GM19023 (cell line): Measurements from ENCODE around the gene CAPZA1.
A peak's percentile ranks its signal among the peaks of the same experiment; 100 is the strongest.
"Not testable (repeated sequence)": the region's sequence is repeated elsewhere in the genome, so short reads cannot be mapped to it uniquely, and the experiment has no call there.

Experiments
- ATAC-seq: cut with Tn5 transposase; IDR thresholded peaks from one replicate; pipeline ENCODE4 v1.9.1; 2021; ENCODE audit warnings: mild to moderate bottlenecking, moderate library complexity; ENCODE audit not compliant: unreplicated experiment

The CAPZA1 gene

DNA sequence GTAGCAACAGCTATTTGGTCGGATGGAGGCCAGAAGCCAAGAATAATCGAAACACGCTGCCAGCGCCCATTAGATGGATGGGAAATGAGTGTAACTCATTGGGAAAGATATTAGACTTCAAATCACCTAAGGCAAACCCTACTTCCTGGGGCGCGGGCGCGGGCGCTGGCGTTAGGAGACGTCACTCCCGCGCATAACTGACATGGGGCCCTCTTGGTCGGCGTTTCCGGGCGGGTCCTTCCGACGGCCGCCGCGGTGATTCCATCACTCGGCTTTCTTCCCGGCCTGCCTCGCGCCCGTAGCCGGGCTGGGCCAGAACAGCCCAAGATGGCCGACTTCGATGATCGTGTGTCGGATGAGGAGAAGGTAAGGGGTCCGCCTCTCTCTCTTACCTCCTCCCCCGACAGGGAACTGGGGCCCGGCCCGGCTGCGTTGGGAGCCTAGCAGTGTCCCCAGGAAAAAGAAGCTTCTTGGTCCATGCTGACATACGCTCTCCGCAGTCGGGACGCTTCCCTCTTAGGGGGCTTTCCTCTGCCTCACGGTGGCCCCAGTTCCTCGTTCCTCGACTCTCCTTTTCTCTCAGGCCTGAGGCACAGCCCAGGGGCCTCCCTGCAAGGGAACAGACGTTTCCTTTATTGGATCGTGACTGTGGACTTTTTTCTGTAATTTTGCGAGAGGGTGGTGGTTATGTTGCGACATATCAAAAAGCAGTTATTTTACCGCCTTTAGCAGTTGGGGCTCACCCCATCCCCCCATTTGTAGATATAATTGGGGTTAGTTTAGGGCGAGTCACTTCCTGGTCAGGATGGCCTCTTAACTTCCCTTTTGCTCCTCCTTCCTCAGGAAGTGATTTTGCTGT lies at the start of gene CAPZA1:
Gene CAPZA1, plus strand, starts transcription at position 315 of the 859 bp plus-strand sequence. Its CDS starts 13 bp downstream, at position 328.
- peak; percentile 86 for ATAC-seq

DNA sequence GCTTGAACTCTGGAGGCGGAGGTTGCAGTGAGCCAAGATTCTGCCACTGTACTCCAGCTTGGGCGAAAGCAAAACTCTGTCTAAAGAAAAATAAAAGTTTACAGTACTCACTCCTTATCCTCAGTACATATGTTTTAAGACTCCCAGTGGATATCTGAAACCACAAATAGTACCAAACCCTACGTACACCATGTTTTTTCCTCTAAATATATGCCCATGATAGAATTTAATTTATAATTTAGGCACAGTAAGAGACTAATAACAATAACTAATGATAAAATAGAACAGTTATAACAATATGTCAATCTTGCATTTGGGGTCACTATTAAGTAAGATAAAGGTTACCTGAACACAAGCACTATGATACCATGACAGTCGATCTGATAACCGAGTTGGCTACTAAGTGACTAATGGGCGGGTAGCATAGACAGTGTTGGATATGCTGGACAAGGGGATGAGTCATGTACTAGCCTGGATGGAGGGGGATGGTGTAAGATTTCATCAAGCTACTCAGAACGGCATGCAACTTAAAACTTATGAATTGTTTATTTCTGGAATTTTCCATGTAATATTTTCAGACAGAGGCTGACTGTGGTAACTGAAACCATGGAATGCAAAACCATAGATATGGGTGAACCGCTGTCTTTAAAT lies 44.4 kb upstream of the CAPZA1 start:
- ATAC-seq: no peak

DNA sequence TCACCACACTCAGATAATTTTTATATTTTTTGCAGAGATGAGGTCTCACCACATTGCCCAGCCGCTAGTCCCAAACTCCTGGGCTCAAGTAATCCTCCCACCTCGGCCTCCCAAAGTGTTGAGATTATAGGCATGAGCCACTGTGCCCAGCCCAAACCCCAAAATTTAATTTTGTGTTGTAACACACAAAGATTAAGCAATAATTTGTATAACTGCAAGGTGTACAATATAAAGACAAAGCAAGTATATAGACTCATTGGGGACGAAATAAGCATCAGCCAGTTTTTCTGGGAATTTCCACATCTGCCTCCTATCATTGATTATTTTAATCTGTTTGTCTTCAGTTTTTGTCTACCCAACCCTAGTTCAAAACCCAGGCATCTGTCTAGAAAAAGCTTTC lies 43.4 kb upstream of the CAPZA1 start:
- ATAC-seq: no peak

DNA sequence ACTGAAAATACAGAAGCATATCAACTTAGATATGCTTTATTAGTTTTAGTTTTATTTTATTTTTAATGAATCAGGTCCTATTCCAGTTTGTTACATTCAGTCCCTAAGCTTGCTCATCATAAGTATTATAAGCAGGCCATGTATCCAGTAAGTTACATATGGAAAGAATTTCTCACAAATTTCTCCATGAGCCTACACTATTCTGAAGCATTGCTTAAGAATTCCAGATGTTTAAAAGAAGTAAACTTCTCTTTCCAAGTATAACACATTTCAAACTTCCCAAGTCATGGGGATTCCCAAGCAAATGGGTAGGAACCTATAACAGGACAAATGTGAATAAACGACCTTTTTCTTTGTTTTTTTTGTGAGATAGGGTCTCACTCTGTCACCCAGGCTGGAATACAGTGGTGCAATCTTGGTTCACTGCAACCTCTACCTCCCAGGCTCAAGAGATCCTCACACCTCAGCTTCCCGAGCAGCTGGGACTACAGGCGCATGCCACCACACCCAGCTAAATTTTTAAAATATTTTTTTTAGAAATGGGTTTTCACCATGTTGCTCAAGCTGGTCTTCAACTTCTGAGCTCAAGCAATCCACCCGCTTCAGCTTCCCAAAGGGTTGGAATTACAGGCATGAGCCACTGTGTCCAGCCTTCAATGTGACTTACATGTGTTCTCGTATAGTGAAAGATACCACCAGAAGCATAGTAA lies 39.7 kb upstream of the CAPZA1 start:
- no peak for ATAC-seq

DNA sequence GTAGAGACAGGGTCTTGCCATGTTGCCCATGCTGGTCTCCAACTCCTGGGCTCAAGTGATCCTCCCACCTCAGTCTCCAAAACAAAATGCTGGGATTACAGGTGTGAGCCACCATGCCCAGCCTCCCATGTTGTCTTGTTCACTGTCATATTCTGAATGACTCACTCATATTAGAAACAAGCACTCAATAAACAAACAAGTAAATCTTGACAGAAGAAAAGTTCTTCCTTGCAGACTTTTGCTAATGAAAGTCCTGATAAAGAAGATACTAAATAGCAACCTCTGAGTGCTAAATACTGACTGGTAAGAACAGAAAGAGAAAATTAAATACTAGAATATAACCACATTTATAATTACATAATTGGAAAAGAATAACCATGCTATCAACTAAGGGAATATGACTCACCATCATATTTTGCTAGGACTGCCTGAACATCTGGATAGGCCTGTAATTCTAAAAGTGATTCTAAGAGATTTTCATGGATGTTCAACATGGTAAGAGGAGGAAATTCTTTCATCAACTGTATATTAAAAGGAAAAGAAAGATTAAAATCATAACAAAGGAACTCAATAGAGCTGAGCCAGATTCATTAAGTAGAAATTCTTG lies 37.9 kb upstream of the CAPZA1 start:
- no peak for ATAC-seq

DNA sequence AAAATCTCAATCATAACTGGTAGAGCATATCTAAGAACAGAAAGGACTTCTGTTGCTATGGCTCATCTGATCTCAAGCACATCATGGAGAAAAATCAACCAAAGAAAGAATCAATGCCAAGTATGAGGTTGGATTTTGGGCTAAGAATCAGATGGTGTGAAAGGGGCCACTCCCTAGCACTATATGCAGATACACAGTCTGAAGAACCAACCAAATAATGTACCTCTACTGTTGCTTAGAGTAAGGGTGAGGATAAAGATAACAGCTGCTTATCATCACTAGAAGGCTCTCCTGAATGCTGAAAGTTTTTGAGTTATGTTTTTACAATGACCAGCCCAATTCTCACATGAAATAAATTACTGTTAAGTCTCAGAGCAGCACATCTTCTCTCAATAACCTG lies 36.3 kb upstream of the CAPZA1 start:
- no peak for ATAC-seq

DNA sequence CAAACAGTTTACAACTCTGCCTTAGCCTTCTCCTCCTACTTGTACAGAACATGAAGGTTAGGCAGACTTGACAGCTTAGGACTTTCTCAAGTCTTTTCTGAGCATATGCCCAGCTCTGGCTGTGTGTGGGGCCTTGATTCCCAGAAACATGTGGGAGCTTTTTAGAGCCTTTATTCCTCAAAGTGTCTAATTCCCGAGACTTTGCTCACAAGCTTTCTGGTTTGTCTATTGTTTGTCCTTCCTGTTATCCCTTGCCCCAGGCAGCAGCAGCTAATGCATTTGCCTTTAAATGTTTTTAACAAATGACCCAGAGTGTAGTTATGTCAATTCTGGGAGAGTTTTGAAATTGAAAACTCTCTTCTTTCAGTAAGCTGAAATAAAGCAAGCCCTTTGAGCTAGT lies 29.9 kb upstream of the CAPZA1 start:
- no peak for ATAC-seq

DNA sequence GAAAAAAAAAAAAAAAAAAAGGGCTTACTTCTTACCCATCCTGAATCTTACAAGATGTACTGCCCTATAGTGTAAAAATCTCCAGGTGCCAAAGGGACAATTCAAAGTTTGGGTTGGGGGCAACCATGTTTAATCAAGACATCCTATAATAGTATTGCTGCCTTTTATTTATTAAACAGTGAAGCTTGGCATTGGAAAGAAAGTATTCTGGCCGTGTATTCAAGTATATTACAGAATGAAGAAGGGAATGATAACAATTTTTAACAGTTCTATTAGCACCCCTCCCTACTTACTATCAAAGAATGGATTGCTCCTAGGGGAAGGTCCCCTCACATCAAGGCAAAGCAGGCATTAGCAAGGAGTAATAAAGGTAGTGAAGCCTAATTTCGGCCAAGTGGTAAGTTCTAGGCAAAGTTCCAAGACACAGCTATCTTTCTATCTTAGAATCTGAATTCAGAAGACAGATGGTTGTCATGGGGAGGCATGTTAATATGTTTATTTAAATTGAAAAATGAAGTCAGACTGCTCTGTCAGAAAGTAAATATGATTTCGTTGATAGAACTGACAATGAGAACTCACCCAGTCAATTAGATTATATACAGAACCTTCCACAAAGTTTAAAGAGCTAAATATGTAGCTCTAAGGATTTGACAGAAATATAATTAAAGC lies 25.3 kb upstream of the CAPZA1 start:
- no peak for ATAC-seq

DNA sequence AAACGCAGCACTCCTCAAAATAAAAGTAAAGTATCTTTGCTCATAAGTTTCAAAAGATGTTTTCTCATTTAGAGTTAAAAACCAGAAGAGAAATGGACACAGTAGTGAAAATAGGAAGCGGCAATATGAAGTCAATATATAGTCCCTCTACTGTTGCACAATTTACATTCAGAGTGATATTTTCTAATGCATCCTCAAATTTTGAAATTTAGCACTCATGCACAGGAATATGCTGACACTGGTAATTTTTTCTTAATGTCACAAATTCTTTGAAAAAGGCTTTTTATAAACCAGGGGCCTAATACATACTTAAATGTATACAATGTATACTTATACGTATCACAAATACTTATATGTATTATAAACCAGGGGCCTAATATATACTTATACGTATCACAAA lies 20.2 kb upstream of the CAPZA1 start:
- no peak for ATAC-seq

DNA sequence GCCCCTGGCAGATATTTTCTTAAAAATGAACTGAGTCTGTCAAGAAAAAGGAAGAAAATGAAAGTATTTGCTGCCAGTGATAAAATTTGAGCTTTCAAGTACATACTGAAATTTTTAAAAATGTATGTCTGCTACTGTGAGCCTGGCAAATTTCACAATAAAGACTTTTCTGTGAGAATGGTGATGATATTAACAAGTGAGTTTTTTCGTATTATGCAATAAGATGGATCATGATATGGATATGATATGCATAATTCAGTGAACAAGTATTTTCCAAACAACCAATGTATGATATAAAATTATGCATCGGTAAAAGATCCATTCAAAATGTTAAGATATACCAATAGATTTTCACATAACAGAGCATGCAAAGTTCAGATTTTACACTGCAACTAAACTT lies 16.6 kb upstream of the CAPZA1 start:
- no peak for ATAC-seq

DNA sequence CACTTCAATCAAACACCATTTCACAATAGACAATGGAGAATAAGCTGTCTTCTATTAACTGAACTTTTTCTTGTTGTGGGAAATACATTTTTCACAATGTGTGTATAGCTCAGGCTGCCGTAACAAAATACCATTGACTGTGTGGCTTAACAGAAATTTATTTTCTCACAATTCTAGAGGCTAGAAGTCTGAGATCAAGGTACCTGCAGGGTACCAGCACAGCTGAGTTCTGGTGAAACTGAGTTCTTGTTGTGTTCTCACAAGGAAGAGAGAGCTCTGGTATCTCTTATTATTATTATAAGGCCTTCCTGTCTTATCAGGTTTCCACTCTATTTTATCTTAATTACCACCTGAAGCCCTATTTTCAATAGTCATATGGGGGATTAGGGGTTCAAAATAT lies 16.1 kb upstream of the CAPZA1 start:
- no peak for ATAC-seq

DNA sequence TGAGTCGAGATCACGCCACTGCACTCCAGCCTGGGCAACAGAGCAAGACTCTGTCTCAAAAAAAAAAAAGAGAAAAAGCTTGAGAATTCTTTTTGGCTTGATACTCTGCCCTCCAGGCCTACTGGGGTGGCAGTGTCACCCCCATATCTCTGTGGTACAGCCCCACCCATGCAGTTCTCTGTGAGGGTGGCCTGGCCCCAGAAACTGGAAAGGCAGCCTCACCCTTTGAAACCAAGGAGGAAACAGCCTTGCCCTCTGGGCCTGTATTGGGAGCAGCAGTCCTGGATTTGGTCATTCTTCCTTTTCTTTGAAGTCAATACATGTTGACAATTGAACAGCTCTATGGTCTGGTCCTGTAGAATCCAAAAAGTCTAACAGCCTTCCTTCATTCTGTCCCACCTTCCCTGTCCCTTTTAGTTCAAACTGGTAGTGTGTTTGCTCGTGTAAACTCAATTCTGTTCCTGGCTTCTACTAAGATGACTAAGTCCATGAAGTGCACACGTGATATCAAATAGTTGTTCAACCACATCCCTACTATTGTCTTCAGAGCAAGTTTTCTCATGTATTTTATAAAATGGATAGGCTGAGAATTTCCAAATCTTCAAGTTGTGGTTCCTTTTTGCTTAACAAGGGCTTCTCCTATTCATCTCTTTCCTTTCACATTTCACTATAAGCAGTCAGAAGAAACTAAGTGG lies 13.9 kb upstream of the CAPZA1 start:
- ATAC-seq: no peak

DNA sequence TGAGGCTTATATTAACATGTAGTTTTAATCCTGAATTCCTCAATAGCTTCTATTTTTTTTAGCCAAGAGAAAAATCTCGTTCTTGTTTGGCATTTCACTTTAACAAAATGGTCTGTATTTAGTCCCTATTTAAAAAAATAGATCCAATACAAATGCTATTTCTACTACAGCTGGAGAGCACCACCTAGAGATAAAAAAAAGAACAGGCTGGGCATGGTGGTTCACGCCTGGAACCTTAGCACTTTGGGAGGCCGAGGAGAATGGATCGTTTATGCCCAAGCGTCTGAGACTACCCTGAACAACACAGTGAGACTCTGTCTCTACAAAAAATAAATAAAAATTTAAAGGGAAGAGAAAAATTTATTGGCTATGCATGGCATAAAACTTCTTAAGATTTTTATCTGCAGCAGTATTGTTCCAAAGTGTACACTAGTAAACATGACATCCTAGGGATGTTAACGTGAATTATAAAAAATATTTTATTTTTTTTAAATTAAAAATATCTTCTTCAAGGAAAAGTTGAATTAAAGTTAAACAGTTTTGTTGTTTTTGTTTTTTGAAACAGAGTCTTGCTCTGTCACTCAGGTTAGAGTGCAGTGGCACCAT lies 5.1 kb upstream of the CAPZA1 start:
- no peak for ATAC-seq

DNA sequence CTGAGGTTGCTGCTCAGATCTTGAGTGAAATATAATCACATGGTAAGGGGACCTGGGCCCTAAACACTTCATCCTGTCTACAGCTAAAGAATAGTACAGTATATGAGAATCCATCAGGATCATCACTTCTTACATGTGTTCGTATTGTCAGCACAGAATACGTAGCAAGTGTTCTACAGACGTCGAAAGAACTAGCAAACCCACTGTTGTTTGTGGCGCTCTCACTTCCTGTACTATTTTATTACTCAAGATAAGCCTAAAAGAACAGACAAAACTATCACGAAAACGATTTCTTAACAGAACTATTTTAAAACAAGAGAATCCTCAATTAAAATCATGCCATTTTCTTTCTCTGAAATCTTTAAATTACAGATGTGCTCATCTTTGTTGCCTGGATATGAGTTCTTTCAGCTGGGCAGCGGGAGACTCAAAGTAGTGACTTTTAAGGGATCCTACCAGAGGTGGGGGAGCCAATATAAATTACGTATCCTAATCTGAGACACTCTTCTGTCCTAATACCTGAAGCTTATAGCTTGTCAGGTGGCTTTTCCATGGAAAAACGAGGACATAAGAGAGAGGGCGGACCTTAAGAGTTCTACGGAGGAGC lies 1.4 kb upstream of the CAPZA1 start:
- no peak for ATAC-seq

DNA sequence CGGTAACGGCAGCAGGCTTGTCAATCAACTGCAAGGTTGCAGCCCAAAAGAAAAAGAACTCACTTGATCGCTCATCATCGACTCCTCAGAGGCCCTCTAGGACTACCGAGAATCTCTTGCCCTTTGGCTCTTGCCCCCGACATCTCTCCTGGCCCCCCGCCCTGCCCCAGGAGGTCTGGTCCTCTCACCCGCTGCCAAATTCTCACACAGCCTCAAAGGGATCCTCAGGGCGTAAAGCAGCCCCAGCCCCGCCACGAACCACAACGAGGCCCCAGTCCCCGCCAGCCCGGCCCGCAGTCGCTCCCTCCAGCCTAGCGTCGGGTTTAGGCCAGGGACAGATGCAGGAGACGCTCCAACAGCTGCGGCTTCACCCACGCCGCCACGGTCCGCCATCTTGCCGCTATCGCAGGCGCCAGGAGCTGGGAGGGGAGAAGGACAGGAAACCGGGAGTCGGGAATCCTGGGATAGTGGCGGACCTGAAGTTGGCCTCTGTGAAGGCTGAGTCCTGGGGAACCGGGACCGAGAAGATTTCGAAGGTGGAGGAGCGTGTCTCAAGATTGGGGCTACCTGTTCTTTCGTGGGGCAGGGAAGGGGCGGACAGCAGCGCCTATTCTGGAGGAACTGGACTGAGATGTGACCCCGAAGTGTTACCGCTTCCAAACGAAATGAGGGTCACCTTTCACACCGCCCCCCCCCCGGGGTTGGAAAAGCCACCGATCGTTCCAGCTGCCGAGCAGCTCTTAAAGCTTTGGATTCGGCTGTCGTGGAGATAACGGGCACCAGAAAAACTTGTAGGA lies 713 bp upstream of the CAPZA1 start, which contains the start of gene ST7L:
Gene ST7L, minus strand, starts transcription at position 421 of the 797 bp plus-strand sequence. Its CDS starts 28 bp downstream, at position 393.
- peak; percentile 30 for ATAC-seq

DNA sequence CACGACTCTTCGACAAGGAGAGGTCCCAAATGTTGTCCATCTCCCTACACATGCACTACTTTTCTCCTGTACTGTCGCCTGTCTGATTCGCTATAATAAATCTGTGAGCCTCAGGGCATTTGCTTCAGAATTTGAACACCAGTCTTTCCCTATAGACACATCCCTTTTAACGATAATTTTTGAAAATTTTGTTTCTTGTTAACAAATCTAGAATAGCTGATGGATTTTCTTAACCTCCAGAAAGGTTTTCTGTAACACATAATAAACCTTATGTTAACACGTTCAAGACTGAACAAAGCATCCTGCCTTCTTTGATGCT lies 704 bp downstream of the CAPZA1 start:
- no peak for ATAC-seq

DNA sequence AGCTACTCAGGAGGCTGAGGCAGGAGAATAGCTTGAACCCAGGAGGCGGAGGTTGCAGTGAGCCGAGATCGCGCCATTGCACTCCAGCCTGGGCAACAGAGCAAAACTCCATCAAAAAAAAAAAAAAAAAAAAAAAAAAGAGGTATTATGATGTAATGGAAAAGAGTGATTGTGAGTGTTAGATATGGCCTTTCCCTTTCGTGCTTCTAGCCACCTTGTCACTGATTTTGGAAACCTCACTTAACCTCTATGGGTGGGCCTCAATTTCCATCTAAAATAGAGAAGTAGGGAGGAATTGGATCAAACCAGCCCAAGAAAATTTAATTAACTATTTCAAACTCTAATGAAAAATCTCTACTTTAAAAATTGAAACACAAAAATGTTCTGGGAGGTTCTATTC lies 4.9 kb downstream of the CAPZA1 start:
- not testable (repeated sequence) for ATAC-seq

DNA sequence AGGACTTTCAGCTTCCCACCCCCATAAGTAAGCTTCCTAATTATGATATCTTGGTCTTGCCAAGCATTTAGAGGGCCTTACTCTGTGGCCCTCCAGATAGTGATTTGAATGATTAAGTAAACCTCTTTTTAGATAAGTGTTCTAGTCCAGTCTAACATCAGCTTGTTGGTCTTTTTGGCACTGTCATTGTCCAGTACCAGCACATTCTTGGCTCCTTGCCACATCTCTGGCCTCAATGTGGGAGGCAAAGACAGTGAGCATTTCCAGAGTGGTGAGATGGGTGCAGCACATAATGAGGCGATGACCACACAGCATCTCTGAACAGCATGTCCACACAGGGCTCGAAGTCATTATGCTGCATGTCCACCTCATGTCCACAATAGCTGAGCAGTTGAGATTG lies 6.1 kb downstream of the CAPZA1 start:
- no peak for ATAC-seq

DNA sequence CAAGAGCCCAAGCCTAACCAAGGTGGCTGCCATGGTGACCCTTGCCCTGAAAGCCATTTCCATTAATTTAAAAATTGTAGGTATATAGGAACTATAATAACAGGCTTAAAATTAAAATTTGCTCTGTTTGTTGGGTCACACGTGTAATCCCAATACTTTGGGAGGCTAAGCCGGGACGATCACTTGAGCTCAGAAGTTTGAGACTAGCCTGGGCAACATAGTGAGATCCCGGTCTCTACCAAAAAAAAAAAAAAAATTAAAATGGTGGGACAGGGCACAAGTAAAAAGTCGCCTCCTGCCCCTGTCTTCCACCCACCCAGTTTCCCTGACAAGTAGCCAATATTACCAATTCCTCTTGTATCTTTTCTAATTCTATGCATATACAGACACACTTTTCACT lies 6.6 kb downstream of the CAPZA1 start:
- ATAC-seq: no peak
